K562 (cell line): ENCODE data around the gene KCNN3.

ENCODE experiments used
- BRF2 ChIP-seq: IDR thresholded peaks from 3 replicates; pipeline ENCODE4 v1.6.1; 2011; ENCODE audit warnings: borderline replicate concordance, mild to moderate bottlenecking; ENCODE audit not compliant: insufficient read length, insufficient read depth
- CBX3 ChIP-seq, 2 experiments: IDR thresholded peaks; 1 replicate in 1 of 2; 2 replicates in 1 of 2; pipeline ENCODE4 v1.6.1; 2012; ENCODE audit warnings: inconsistent platforms in 2 of 2, low read length in 2 of 2, borderline replicate concordance in 1 of 2, control low read depth in 1 of 2
- CBX5 ChIP-seq: IDR thresholded peaks from 2 replicates; pipeline ENCODE4 v1.6.1; 2014; ENCODE audit warnings: low read depth, borderline replicate concordance
- JUN ChIP-seq, 2 experiments: sonication (generic) in 1 of 2; formaldehyde crosslinking in 1 of 2; IDR thresholded peaks; 2 replicates each; pipeline versions ENCODE4 v1.6.1 to v1.8.0; 2012 to 2022; ENCODE audit warnings: borderline replicate concordance in 2 of 2, mild to moderate bottlenecking in 2 of 2, improper control_type of control experiment in 1 of 2, low read depth in 1 of 2, low read length in 1 of 2, missing genetic modification reagents in 1 of 2
- LEF1 ChIP-seq: fragments of 450-650 bp; IDR thresholded peaks from 2 replicates; pipeline ENCODE4 v1.6.1; 2016; ENCODE audit warnings: mild to moderate bottlenecking
- MLX ChIP-seq, 2 experiments: fragments of 450-650 bp in 1 of 2; sonication (generic) in 1 of 2; formaldehyde crosslinking; conservative IDR thresholded peaks; 2 replicates each; pipeline versions ENCODE4 v1.4.0 to v1.8.1; 2020 to 2022; ENCODE audit warnings: mild to moderate bottlenecking in 1 of 2, missing genetic modification reagents in 1 of 2
- XRCC3 ChIP-seq: fragments of 450-650 bp; IDR thresholded peaks from 2 replicates; pipeline ENCODE4 v1.6.1; 2017; ENCODE audit warnings: mild to moderate bottlenecking, moderate library complexity
- ZKSCAN3 ChIP-seq: fragments of 250-450 bp; sonication (Bioruptor Pico); IDR thresholded peaks from 2 replicates; pipeline ENCODE4 v1.4.0; 2020
- ZNF280B ChIP-seq: fragments of 250-450 bp; sonication (Bioruptor Pico); IDR thresholded peaks from 2 replicates; pipeline ENCODE4 v1.5.1; 2021; ENCODE audit warnings: mild to moderate bottlenecking
- TF ChIP-seq, protein P1 (sequence below), 3 experiments: IDR thresholded peaks in 2 of 3; conservative IDR thresholded peaks in 1 of 3; 2 replicates each; pipeline ENCODE4 v1.5.1; 2011 to 2012; ENCODE audit warnings: low read length in 3 of 3, mild to moderate bottlenecking in 3 of 3, control low read depth in 2 of 3, improper control_type of control experiment in 1 of 3, inconsistent platforms in 1 of 3, low read depth in 1 of 3, mixed read lengths in 1 of 3, moderate library complexity in 1 of 3; ENCODE audit not compliant: insufficient read depth in 2 of 3

DNA sequence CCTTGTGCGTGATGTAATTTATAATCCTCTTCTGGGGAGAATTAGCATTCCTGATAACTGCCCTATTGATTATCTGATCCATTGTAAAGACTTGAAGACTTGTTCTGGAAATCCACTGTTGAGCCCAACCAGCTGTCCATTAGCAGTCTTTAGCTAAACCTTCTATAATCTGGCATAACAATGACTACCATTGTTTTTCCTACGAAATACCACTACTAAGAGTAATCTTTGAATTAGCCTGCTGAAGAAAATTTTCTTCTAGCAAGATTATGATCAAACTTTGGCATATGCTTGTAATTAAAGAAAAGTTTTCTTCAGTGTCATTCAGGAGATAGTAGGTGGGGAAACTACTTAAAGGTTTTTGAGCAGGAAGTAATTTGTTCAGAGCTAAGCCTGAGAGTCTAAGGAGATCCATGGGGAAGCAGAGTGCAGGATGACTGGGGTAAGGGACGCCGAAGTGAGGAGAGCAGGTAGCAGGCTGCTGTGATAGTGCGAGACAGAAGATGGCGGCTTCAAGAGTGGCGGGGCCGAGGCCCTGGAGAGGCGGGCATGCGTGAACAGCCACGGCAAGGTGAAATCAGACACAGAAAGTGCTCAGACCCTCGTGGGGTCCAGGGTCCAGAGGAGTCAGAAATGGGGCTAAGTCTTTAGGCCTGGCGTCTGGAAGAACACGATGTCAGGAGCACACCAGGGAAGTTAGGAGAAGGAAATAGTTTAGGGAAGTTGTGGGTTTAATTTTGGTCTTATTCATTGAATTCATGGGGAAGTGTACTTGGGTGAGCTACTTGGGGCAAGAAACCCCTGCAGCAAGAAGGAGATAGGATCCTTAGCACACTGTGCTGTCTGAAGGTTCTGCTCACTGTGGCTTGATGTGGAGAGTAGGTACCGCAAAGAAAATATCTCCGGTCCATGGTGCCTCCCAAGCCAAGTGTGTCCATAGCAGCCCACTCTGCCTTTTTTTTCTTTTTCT, 149.5 kb downstream of the KCNN3 start:
- TF ChIP-seq CBX3 (IDR thresholded peaks at IDR 0.05; ENCODE audit: borderline replicate concordance in 1 of 2, low read length in 2 of 2) (no peak), MLX (CRISPR knock-in tag; conservative IDR thresholded peaks at IDR 0.05) (no peak), LEF1 (no peak), BRF2 (no peak), ZNF280B (CRISPR knock-in tag) (no peak), CBX5 (no peak), JUN (IDR thresholded peaks at IDR 0.05; ENCODE audit: borderline replicate concordance, low read depth, low read length) (no peak), JUN (CRISPR knock-in tag; IDR thresholded peaks at IDR 0.05; ENCODE audit: borderline replicate concordance) (no peak), ZKSCAN3 (CRISPR knock-in tag) (no peak), XRCC3 (no peak)
- TF ChIP-seq, protein P1, sequence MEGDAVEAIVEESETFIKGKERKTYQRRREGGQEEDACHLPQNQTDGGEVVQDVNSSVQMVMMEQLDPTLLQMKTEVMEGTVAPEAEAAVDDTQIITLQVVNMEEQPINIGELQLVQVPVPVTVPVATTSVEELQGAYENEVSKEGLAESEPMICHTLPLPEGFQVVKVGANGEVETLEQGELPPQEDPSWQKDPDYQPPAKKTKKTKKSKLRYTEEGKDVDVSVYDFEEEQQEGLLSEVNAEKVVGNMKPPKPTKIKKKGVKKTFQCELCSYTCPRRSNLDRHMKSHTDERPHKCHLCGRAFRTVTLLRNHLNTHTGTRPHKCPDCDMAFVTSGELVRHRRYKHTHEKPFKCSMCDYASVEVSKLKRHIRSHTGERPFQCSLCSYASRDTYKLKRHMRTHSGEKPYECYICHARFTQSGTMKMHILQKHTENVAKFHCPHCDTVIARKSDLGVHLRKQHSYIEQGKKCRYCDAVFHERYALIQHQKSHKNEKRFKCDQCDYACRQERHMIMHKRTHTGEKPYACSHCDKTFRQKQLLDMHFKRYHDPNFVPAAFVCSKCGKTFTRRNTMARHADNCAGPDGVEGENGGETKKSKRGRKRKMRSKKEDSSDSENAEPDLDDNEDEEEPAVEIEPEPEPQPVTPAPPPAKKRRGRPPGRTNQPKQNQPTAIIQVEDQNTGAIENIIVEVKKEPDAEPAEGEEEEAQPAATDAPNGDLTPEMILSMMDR (IDR thresholded peaks at IDR 0.05 in 2 of 3, conservative IDR thresholded peaks at IDR 0.05 in 1 of 3; ENCODE audit: insufficient read depth in 2 of 3, low read depth in 1 of 3, low read length in 3 of 3), result no peak
